ENCODE measurements around the gene DLX2.
A peak's percentile ranks its signal among the peaks of the same experiment; 100 is the strongest.

Gene DLX2

GRCh38 chr2:172107690-172108586 lies 5.2 kb upstream of the DLX2 start:
- no peak for DNase-seq (ENCODE audit: low read depth)

GRCh38 chr2:172106108-172106961 lies 3.6 kb upstream of the DLX2 start:
- DNase-seq (ENCODE audit: low read depth), result no peak

GRCh38 chr2:172105471-172106107 lies 2.9 kb upstream of the DLX2 start:
- no peak for DNase-seq (ENCODE audit: low read depth)

- DNase-seq (ENCODE audit: low read depth), result peak; percentile 54
These were observed 972 bp upstream of the DLX2 start for GRCh38 chr2:172103471-172104272.

GRCh38 chr2:172101821-172102390 lies 794 bp downstream of the DLX2 start:
- no peak for DNase-seq (ENCODE audit: low read depth)

- DNase-seq (ENCODE audit: low read depth), result no peak
These were observed 1.5 kb downstream of the DLX2 start for GRCh38 chr2:172100935-172101820.

GRCh38 chr2:172100080-172100934 lies 2.4 kb downstream of the DLX2 start:
- no peak for DNase-seq (ENCODE audit: low read depth)

- no peak for DNase-seq (ENCODE audit: low read depth)
These were observed 3.1 kb downstream of the DLX2 start for GRCh38 chr2:172099472-172100079.

GRCh38 chr2:172098650-172099471 lies 3.8 kb downstream of the DLX2 start:
- no peak for DNase-seq (ENCODE audit: low read depth)

- DNase-seq (ENCODE audit: low read depth), result no peak
These were observed 4.4 kb downstream of the DLX2 start for GRCh38 chr2:172098287-172098649.

GRCh38 chr2:172097557-172098131 lies 5.1 kb downstream of the DLX2 start:
- DNase-seq (ENCODE audit: low read depth), result no peak

GRCh38 chr2:172096626-172097547 lies 5.8 kb downstream of the DLX2 start:
- DNase-seq (ENCODE audit: low read depth), result no peak

- DNase-seq (ENCODE audit: low read depth), result no peak
These were observed 6.6 kb downstream of the DLX2 start for GRCh38 chr2:172095905-172096625.

- DNase-seq (ENCODE audit: low read depth), result no peak
These were observed 7.4 kb downstream of the DLX2 start for GRCh38 chr2:172095146-172095904.

Measured in stimulated activated CD8-positive, alpha-beta memory T cell treated with anti-CD3 and anti-CD28 coated beads, Interleukin-15, amount 100 ng/mL, for 24 hours (primary cell).